GM12892 (cell line): ENCODE data around the gene KRTAP5-4.

Experiments used
- POLR2A ChIP-seq: IDR thresholded peaks from 2 replicates; pipeline ENCODE4 v1.6.1; 2011; ENCODE audit warnings: low read depth, low read length, control low read depth
- POLR2AphosphoS5 ChIP-seq: IDR thresholded peaks from 2 replicates; pipeline ENCODE4 v1.6.1; 2011; ENCODE audit warnings: low read depth, low read length, control low read depth
- TAF1 ChIP-seq: IDR thresholded peaks from 2 replicates; pipeline ENCODE4 v1.6.1; 2011; ENCODE audit warnings: low read depth, mild to moderate bottlenecking, control low read depth, low read length, borderline replicate concordance

GRCh38 chr11:1603629-1604028, 18.3 kb downstream of the KRTAP5-4 start:
- TF ChIP-seq POLR2AphosphoS5, result no peak
- no peak for TF ChIP-seq POLR2A
- TF ChIP-seq TAF1, result no peak
